Astrocyte (in vitro differentiated cells and primary cell): ENCODE data around the gene THYN1. TPM values are rescaled to one million over a fixed set of nuclear protein-coding genes. Genes with fewer than 3 reads are reported as not detected.

Experiments used
- DNase-seq: peaks from one replicate; pipeline ENCODE4 v3.0.0-alpha.2; 2010; ENCODE audit warnings: low read depth
- FAIRE-seq: peaks from 2 replicates; lab custom pipeline; 2011; peaks lifted over from hg19 to GRCh38; lab: Jason Lieb, UNC
- H2AFZ ChIP-seq: 2 replicates; pipeline ENCODE4 v1.6.0; 2012; ENCODE audit warnings: low read depth, low read length, inconsistent platforms
- H3K27ac ChIP-seq: 2 replicates; pipeline ENCODE4 v1.5.1; 2011; ENCODE audit warnings: low read depth, low read length, inconsistent platforms
- H3K27me3 ChIP-seq: 2 replicates; pipeline ENCODE4 v1.6.0; 2011; ENCODE audit warnings: low read length, inconsistent platforms; ENCODE audit not compliant: insufficient read depth
- H3K36me3 ChIP-seq: 2 replicates; pipeline ENCODE4 v1.5.1; 2011; ENCODE audit warnings: low read length, inconsistent platforms; ENCODE audit not compliant: insufficient read depth
- H3K4me1 ChIP-seq: 2 replicates; pipeline ENCODE4 v1.5.1; 2011; ENCODE audit warnings: low read length, inconsistent platforms; ENCODE audit not compliant: insufficient read depth
- H3K4me2 ChIP-seq: 2 replicates; pipeline ENCODE4 v1.6.0; 2012; ENCODE audit warnings: low read length, inconsistent platforms
- H3K4me3 ChIP-seq: 2 replicates; pipeline ENCODE4 v1.5.1; 2011; ENCODE audit warnings: low read depth, mild to moderate bottlenecking, low read length, inconsistent platforms; ENCODE audit not compliant: insufficient read depth
- H3K79me2 ChIP-seq: 2 replicates; pipeline ENCODE4 v1.6.0; 2012; ENCODE audit warnings: mild to moderate bottlenecking, low read length, inconsistent platforms; ENCODE audit not compliant: insufficient read depth
- H3K9ac ChIP-seq: 2 replicates; pipeline ENCODE4 v1.6.0; 2012; ENCODE audit warnings: mild to moderate bottlenecking, low read length, inconsistent platforms
- H3K9me3 ChIP-seq: 2 replicates; pipeline ENCODE4 v1.5.1; 2012; ENCODE audit warnings: low read depth, mild to moderate bottlenecking, low read length, inconsistent platforms; ENCODE audit not compliant: insufficient read depth
- H4K20me1 ChIP-seq: 2 replicates; pipeline ENCODE4 v1.6.0; 2012; ENCODE audit warnings: low read length, inconsistent platforms; ENCODE audit not compliant: insufficient read depth
- H3K27ac Mint-ChIP-seq: one replicate; pipeline ENCODE4 v1.8.0; 2021; ENCODE audit warnings: mild to moderate bottlenecking, mixed read lengths; ENCODE audit not compliant: unreplicated experiment
- H3K27me3 Mint-ChIP-seq: one replicate; pipeline ENCODE4 v1.8.0; 2021; ENCODE audit warnings: low read depth, mixed read lengths; ENCODE audit not compliant: unreplicated experiment
- H3K36me3 Mint-ChIP-seq: one replicate; pipeline ENCODE4 v1.8.0; 2021; ENCODE audit warnings: low read depth, mixed read lengths; ENCODE audit not compliant: unreplicated experiment
- H3K4me1 Mint-ChIP-seq: one replicate; pipeline ENCODE4 v1.8.0; 2021; ENCODE audit warnings: low read depth, mixed read lengths; ENCODE audit not compliant: unreplicated experiment
- H3K4me3 Mint-ChIP-seq: one replicate; pipeline ENCODE4 v1.8.0; 2021; ENCODE audit warnings: mild to moderate bottlenecking, moderate library complexity, mixed read lengths; ENCODE audit not compliant: unreplicated experiment
- H3K9me3 Mint-ChIP-seq: one replicate; pipeline ENCODE4 v1.8.0; 2021; ENCODE audit warnings: mild to moderate bottlenecking, mixed read lengths; ENCODE audit not compliant: unreplicated experiment
- CTCF ChIP-seq: IDR thresholded peaks from 2 replicates; pipeline ENCODE4 v1.5.1; 2011; ENCODE audit warnings: low read depth, mild to moderate bottlenecking, inconsistent platforms, low read length, moderate library complexity; ENCODE audit not compliant: insufficient read depth
- EZH2 ChIP-seq: IDR thresholded peaks from 2 replicates; pipeline ENCODE4 v1.6.1; 2012; ENCODE audit warnings: mild to moderate bottlenecking, low read length, inconsistent platforms; ENCODE audit not compliant: insufficient read depth
- total RNA-seq: library from RNA; stranded (reverse); gene quantifications from 2 replicates; pipeline ENCODE4 v1.2.1, GENCODE V29; 2021

The THYN1 gene
- total RNA-seq, 1 donor from 2014 or later: 30.5 TPM

GRCh38 chr11:134231958-134232659 is 21.0 kb downstream of the THYN1 start:
- Histone ChIP-seq H3K4me3 (no peak overlapping the region), H3K27ac (no peak overlapping the region), H3K9me3 (no peaks in the 10 kb centered on the region), H4K20me1 (peaks cover 74% of the 10 kb centered on the region), H3K4me1 (peaks cover 4% of the 10 kb centered on the region), H3K9ac (no peak overlapping the region), H3K36me3 (peaks cover 8% of the 10 kb centered on the region), H3K79me2 (peaks cover 65% of the 10 kb centered on the region), H3K27me3 (no peaks in the 10 kb centered on the region), H3K4me2 (no peak overlapping the region), H2AFZ (no peak overlapping the region)
- Mint-ChIP-seq H3K36me3 (peaks cover 5% of the 10 kb centered on the region), H3K27me3 (no peaks in the 10 kb centered on the region), H3K4me3 (no peak overlapping the region), H3K4me1 (peaks cover 22% of the 10 kb centered on the region), H3K9me3 (no peaks in the 10 kb centered on the region), H3K27ac (no peak overlapping the region)
- TF ChIP-seq EZH2: no peak
- no peak for TF ChIP-seq CTCF
- FAIRE-seq (no peak), DNase-seq (no peak)

- Histone ChIP-seq H3K36me3 (peaks cover 8% of the 10 kb centered on the region), H3K4me2 (no peak overlapping the region), H4K20me1 (peaks cover 92% of the 10 kb centered on the region), H3K79me2 (peaks cover 83% of the 10 kb centered on the region), H2AFZ (no peak overlapping the region), H3K4me3 (no peak overlapping the region), H3K9me3 (no peaks in the 10 kb centered on the region), H3K4me1 (peaks cover 18% of the 10 kb centered on the region), H3K27me3 (no peaks in the 10 kb centered on the region), H3K27ac (no peak overlapping the region), H3K9ac (no peak overlapping the region)
- Mint-ChIP-seq H3K9me3 (no peaks in the 10 kb centered on the region), H3K27me3 (no peaks in the 10 kb centered on the region), H3K4me3 (no peak overlapping the region), H3K27ac (no peak overlapping the region), H3K4me1 (peaks cover 28% of the 10 kb centered on the region), H3K36me3 (peaks cover 5% of the 10 kb centered on the region)
- DNase-seq (no peak), FAIRE-seq (no peak)
- TF ChIP-seq CTCF: no peak
Measured at GRCh38 chr11:134230339-134230738, 22.8 kb downstream of the THYN1 start.

- no peak overlapping the region for H3K4me2 ChIP-seq
- FAIRE-seq (no peak), DNase-seq (no peak)
- no peak for TF ChIP-seq CTCF
- no peak for TF ChIP-seq EZH2
- H3K4me1 ChIP-seq: peaks cover 19% of the 10 kb centered on the region
- no peak overlapping the region for H3K4me3 ChIP-seq
- H3K27me3 ChIP-seq: no peaks in the 10 kb centered on the region
- H4K20me1 ChIP-seq: peaks cover 88% of the 10 kb centered on the region
- no peak overlapping the region for H2AFZ ChIP-seq
- H3K79me2 ChIP-seq: peaks cover 83% of the 10 kb centered on the region
- no peaks in the 10 kb centered on the region for H3K27me3 Mint-ChIP-seq
- H3K4me1 Mint-ChIP-seq: peaks cover 28% of the 10 kb centered on the region
- H3K9me3 Mint-ChIP-seq: no peaks in the 10 kb centered on the region
- H3K9me3 ChIP-seq: no peaks in the 10 kb centered on the region
- peaks cover 4% of the 10 kb centered on the region for H3K36me3 Mint-ChIP-seq
- H3K4me3 Mint-ChIP-seq: no peak overlapping the region
- no peak overlapping the region for H3K9ac ChIP-seq
- no peak overlapping the region for H3K27ac Mint-ChIP-seq
- H3K36me3 ChIP-seq: peaks cover 5% of the 10 kb centered on the region
- no peak overlapping the region for H3K27ac ChIP-seq
Measured at GRCh38 chr11:134229126-134229790, 23.9 kb downstream of the THYN1 start.
